NOMO-1 (cell line): ENCODE data around the gene LRP2.
"Not testable (repeated sequence)": the region's sequence is repeated elsewhere in the genome, so short reads cannot be mapped to it uniquely, and the experiment has no call there.

Experiments used
- DNase-seq, 2 experiments: peaks; one replicate each; lab custom pipeline; 2025; ENCODE audit not compliant: unreplicated experiment in 2 of 2; lab: John Stamatoyannopoulos, UW

LRP2 gene

GRCh38 chr2:169301596-169302335 is 60.6 kb downstream of the LRP2 start:
- no peak for DNase-seq

GRCh38 chr2:169300636-169301530 is 61.5 kb downstream of the LRP2 start:
- no peak for DNase-seq

- DNase-seq, result no peak
These were observed 64.3 kb downstream of the LRP2 start for GRCh38 chr2:169298007-169298406.

- DNase-seq, result no peak
These were observed 68.2 kb downstream of the LRP2 start for GRCh38 chr2:169294001-169294675.

GRCh38 chr2:169291517-169291916 is 70.8 kb downstream of the LRP2 start:
- DNase-seq, result no peak

GRCh38 chr2:169290433-169290832 is 71.9 kb downstream of the LRP2 start:
- DNase-seq, result no peak

GRCh38 chr2:169287666-169288065 is 74.7 kb downstream of the LRP2 start:
- no peak for DNase-seq

GRCh38 chr2:169286624-169287231 is 75.6 kb downstream of the LRP2 start:
- DNase-seq, result no peak

GRCh38 chr2:169285531-169286235 is 76.7 kb downstream of the LRP2 start:
- no peak for DNase-seq

- no peak for DNase-seq
These were observed 81.8 kb downstream of the LRP2 start for GRCh38 chr2:169280502-169280901.

GRCh38 chr2:169275696-169276444 is 86.5 kb downstream of the LRP2 start:
- peak; percentile 13 to 52 for DNase-seq

- DNase-seq, result peak; percentile 64 to 87
These were observed 90.3 kb downstream of the LRP2 start for GRCh38 chr2:169272010-169272409.

- DNase-seq, result not testable (repeated sequence)
These were observed 91.8 kb downstream of the LRP2 start for GRCh38 chr2:169270574-169270973.

GRCh38 chr2:169265591-169265990 is 96.7 kb downstream of the LRP2 start:
- DNase-seq, result peak; percentile 69 to 88

- DNase-seq, result no peak
These were observed 101.3 kb downstream of the LRP2 start for GRCh38 chr2:169260846-169261642.

GRCh38 chr2:169260246-169260645 is 102.1 kb downstream of the LRP2 start:
- DNase-seq, result peak in 1 of 2 experiments; percentile 4

GRCh38 chr2:169259402-169259801 is 102.9 kb downstream of the LRP2 start:
- no peak for DNase-seq

- DNase-seq, result no peak
These were observed 104.2 kb downstream of the LRP2 start for GRCh38 chr2:169258045-169258601.
